Gastroesophageal sphincter (tissue), 3 donors: ENCODE measurements around the gene HRH1.

Experiments
- EP300 ChIP-seq: sonication (generic); formaldehyde crosslinking; IDR thresholded peaks from one replicate; pipeline ENCODE4 v1.6.1; 2017; ENCODE audit warnings: antibody characterized with exemption, mild to moderate bottlenecking
- POLR2A ChIP-seq, 2 donors: fragments of 450-650 bp; IDR thresholded peaks; one replicate each; pipeline ENCODE4 v1.6.1; 2017; ENCODE audit warnings: antibody characterized with exemption in 2 of 2, mild to moderate bottlenecking in 2 of 2, moderate library complexity in 1 of 2
- TF ChIP-seq, protein P1 (sequence below), 4 experiments: fragments of 200-600 bp in 2 of 4; fragments of 450-650 bp in 2 of 4; sonication (generic) in 1 of 4; IDR thresholded peaks; one replicate each; pipeline ENCODE4 v1.5.1; 2017 to 2019; ENCODE audit warnings: antibody characterized with exemption in 4 of 4, mild to moderate bottlenecking in 2 of 4, moderate library complexity in 2 of 4

DNA sequence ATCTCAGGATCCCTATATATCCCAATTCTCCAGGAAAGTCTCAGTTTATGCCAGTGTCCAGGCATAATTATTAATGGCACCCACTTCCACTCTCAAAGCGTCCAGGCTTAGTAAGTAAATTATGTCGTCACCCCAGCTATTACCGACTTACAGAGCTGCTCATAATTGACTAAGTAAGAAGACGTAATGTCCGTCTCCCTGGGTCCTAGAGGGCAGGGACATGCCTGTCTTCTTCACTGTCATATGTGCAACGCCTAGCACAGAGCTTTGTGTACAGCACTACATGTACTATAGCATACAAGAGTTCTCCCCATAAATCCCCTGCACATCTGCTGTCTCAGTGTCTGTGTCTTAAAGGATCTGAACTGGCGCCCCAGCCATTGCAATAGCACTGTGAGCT, 23.9 kb upstream of the HRH1 start:
- TF ChIP-seq, protein P1, sequence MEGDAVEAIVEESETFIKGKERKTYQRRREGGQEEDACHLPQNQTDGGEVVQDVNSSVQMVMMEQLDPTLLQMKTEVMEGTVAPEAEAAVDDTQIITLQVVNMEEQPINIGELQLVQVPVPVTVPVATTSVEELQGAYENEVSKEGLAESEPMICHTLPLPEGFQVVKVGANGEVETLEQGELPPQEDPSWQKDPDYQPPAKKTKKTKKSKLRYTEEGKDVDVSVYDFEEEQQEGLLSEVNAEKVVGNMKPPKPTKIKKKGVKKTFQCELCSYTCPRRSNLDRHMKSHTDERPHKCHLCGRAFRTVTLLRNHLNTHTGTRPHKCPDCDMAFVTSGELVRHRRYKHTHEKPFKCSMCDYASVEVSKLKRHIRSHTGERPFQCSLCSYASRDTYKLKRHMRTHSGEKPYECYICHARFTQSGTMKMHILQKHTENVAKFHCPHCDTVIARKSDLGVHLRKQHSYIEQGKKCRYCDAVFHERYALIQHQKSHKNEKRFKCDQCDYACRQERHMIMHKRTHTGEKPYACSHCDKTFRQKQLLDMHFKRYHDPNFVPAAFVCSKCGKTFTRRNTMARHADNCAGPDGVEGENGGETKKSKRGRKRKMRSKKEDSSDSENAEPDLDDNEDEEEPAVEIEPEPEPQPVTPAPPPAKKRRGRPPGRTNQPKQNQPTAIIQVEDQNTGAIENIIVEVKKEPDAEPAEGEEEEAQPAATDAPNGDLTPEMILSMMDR (IDR thresholded peaks at IDR 0.05), result no peak
- TF ChIP-seq POLR2A (IDR thresholded peaks at IDR 0.05), result no peak
- TF ChIP-seq EP300, result no peak
